AG10803 (cell line): ENCODE measurements around the gene NSMF.

ENCODE experiments used
- DNase-seq: peaks from one replicate; pipeline ENCODE4 v3.0.0; 2010; ENCODE audit warnings: low read depth
- H3K4me3 ChIP-seq: 2 replicates; pipeline ENCODE4 v1.5.1; 2011; ENCODE audit warnings: mild to moderate bottlenecking, low read length, control low read depth
- CTCF ChIP-seq: conservative IDR thresholded peaks from 2 replicates; pipeline ENCODE4 v1.5.1; 2011; ENCODE audit warnings: mild to moderate bottlenecking, low read length, control low read depth, inconsistent platforms

The NSMF gene

GRCh38 chr9:137421838-137422603, 37.1 kb downstream of the NSMF start:
- DNase-seq: no peak
- peak overlapping the region; percentile 75 for H3K4me3 ChIP-seq
- no peak for TF ChIP-seq CTCF

DNA sequence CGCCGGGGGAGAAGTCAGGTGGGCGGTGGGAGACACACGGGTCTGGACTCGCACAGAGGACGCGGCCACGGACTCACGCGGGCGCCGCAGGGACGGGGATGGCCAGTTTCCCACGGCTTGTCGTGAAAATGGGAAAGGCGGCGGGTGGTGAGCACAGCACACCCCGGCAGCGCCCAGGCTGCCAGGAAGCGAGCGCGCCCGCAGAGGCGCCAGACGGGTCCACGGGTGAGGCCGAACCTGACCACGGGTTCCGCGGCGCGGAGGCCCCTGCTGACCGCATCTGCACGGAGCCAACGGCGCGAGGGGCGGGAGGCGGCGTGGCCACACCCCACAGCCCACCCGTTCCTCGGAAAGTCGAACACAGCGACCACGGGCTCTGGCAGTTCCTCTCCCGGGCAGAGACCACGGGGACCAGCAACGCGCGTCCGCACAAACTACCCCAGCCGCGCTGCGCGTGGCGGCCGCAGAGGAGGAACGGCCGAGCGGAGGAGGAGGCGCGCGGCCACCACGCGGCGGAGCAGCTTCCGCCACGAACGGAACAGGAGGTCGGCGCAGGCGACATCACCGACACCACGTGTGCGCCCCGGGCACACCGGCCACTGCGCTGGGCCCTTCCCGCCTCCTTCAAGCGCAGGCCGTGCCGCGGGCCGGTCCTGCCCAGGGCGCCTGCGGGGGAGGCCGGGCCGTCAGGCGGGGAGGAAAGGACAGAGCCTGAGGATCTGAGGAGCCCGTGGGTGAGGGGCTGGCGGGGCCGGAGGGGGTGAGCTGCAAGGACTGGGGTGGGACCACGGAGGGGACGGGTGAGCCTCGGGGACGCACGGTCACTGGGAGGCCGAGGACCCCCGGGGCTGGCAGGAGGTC, 41.7 kb downstream of the NSMF start:
- DNase-seq: no peak
- H3K4me3 ChIP-seq: no peak overlapping the region
- TF ChIP-seq CTCF: no peak

DNA sequence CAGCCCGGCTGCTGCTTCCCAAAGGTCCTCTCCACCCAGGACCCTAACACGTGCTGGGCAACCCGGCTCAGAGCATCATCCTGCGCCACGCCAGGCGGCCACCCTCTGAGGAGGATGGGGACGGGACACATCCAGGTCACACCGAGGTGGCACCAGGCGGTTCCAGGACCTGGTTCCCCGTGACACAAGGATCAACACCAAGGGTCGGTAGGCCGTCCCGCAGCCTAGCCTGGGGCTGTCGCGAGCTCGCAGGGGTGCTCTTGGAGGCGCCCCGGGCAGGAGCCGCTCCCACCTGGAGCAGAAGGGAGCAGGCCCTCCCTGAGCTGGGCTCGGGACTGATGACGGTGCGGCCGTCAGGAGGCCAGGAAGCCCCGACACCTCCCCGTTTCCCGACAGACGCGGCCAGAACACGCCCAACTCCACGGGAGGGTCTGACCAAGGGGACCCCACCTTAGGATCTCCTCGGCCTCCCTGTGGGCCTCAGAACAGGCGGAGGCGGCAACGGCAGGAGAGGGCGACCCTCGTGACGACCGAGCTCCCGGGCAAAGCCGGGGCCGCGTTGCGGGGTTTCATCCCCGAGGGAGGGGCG, 42.5 kb downstream of the NSMF start:
- no peak for DNase-seq
- no peak overlapping the region for H3K4me3 ChIP-seq
- TF ChIP-seq CTCF: no peak

GRCh38 chr9:137416006-137416562, 43.0 kb downstream of the NSMF start:
- no peak for TF ChIP-seq CTCF
- DNase-seq: no peak
- no peak overlapping the region for H3K4me3 ChIP-seq

GRCh38 chr9:137415451-137415850, 43.7 kb downstream of the NSMF start:
- no peak overlapping the region for H3K4me3 ChIP-seq
- no peak for TF ChIP-seq CTCF

GRCh38 chr9:137412431-137412830, 46.7 kb downstream of the NSMF start:
- TF ChIP-seq CTCF: no peak
- no peak for DNase-seq
- H3K4me3 ChIP-seq: no peak overlapping the region

More at GRCh38 chr9:137415451-137415850, 43.7 kb downstream of the NSMF start:
- DNase-seq: no peak
